Measurements from ENCODE around the gene EXOC2.

Gene EXOC2

GRCh38 chr6:692858-693722 lies at the start of gene EXOC2:
EXOC2 (minus strand) TSS chr6:693139; CDS start chr6:637818, 55,321 bp downstream.
- peak; percentile 95 for ATAC-seq
- no peak for TF ChIP-seq CSRNP3 (CRISPR knock-in tag; IDR thresholded peaks at IDR 0.05)
- TF ChIP-seq TCF4 (CRISPR knock-in tag; IDR thresholded peaks at IDR 0.05; ENCODE audit: borderline replicate concordance) = no peak
- no peak for TF ChIP-seq ISL1 (CRISPR knock-in tag; IDR thresholded peaks at IDR 0.05)
- no peak for TF ChIP-seq ZFP3 (CRISPR knock-in tag; IDR thresholded peaks at IDR 0.05)
- TF ChIP-seq CSDC2 (CRISPR knock-in tag; IDR thresholded peaks at IDR 0.05) = no peak
- TF ChIP-seq PPARA (CRISPR knock-in tag; IDR thresholded peaks at IDR 0.05; ENCODE audit: borderline replicate concordance) = no peak

GRCh38 chr6:741410-742339 lies 48.7 kb upstream of the EXOC2 start:
- TF ChIP-seq ZC3H10 (CRISPR knock-in tag; IDR thresholded peaks at IDR 0.05) = no peak
- TF ChIP-seq ZFP30 (CRISPR knock-in tag; IDR thresholded peaks at IDR 0.05) = no peak
- no peak for TF ChIP-seq ZNF70 (CRISPR knock-in tag; IDR thresholded peaks at IDR 0.05)
- TF ChIP-seq PPARA (CRISPR knock-in tag; IDR thresholded peaks at IDR 0.05; ENCODE audit: borderline replicate concordance) = no peak
- TF ChIP-seq PATZ1 (CRISPR knock-in tag; IDR thresholded peaks at IDR 0.05; ENCODE audit: borderline replicate concordance) = no peak
- no peak for TF ChIP-seq ZNF565 (CRISPR knock-in tag; conservative IDR thresholded peaks at IDR 0.05; ENCODE audit: low read depth)
- no peak for TF ChIP-seq CREB5 (CRISPR knock-in tag; IDR thresholded peaks at IDR 0.05; ENCODE audit: low read depth)
- no peak for TF ChIP-seq BACH2 (CRISPR knock-in tag; IDR thresholded peaks at IDR 0.05; ENCODE audit: borderline replicate concordance)
- no peak for TF ChIP-seq POU6F1 (CRISPR knock-in tag; IDR thresholded peaks at IDR 0.05; ENCODE audit: borderline replicate concordance, low read depth)
- TF ChIP-seq TSHZ2 (CRISPR knock-in tag; IDR thresholded peaks at IDR 0.05) = no peak
- no peak for TF ChIP-seq RARB (CRISPR knock-in tag; IDR thresholded peaks at IDR 0.05)
- TF ChIP-seq GLIS3 (CRISPR knock-in tag; IDR thresholded peaks at IDR 0.05) = no peak
- no peak for TF ChIP-seq CSRNP3 (CRISPR knock-in tag; IDR thresholded peaks at IDR 0.05)
- no peak for TF ChIP-seq CSDC2 (CRISPR knock-in tag; IDR thresholded peaks at IDR 0.05)
- ATAC-seq = no peak

Measured in SK-N-SH treated with all-trans-retinoic acid at 6 μM for 48 hours (cell line).